PFSK-1 (cell line): ENCODE data around the gene PRKN.

Source experiments
- POLR2AphosphoS5 ChIP-seq: IDR thresholded peaks from 2 replicates; pipeline ENCODE4 v1.6.1; 2012; ENCODE audit warnings: low read depth, mild to moderate bottlenecking, control low read depth, low read length, moderate library complexity
- REST ChIP-seq, 2 experiments: IDR thresholded peaks; 2 replicates each; pipeline versions ENCODE4 v1.6.1 to v1.8.0; 2011 to 2012; ENCODE audit warnings: low read depth in 2 of 2, low read length in 2 of 2, control low read depth in 1 of 2, inconsistent platforms in 1 of 2, mild to moderate bottlenecking in 1 of 2, moderate library complexity in 1 of 2; ENCODE audit not compliant: insufficient read depth in 1 of 2

DNA sequence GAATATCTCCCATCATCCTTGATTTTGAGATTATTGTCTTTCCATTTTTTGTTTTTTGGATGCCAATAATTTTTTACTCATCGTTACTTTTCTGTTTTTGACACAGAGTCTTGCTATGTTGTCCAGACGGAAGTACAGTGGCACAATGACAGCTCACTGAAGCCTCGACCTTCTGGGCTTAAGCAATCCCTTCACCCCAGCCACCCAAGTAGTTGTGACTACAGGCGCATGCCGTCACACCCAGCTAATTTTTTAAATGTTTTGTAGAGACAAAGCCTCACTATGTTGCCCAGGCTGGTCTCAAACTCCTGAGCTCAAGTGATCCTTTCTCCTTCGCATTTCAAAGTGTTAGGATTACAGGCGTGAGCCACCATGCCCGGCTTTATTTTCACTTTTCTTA, 851.3 kb downstream of the PRKN start:
- no peak for TF ChIP-seq POLR2AphosphoS5
- no peak for TF ChIP-seq REST (IDR thresholded peaks at IDR 0.05; ENCODE audit: insufficient read depth in 1 of 2, low read depth in 2 of 2, low read length in 2 of 2)
